ENCODE data around the gene SHISA6. TPM values are rescaled to one million over a fixed set of nuclear protein-coding genes. Genes with fewer than 3 reads are reported as not detected.

Gene SHISA6
- total RNA-seq, 1 experiment from 2014 or later, result 2.9 TPM

DNA sequence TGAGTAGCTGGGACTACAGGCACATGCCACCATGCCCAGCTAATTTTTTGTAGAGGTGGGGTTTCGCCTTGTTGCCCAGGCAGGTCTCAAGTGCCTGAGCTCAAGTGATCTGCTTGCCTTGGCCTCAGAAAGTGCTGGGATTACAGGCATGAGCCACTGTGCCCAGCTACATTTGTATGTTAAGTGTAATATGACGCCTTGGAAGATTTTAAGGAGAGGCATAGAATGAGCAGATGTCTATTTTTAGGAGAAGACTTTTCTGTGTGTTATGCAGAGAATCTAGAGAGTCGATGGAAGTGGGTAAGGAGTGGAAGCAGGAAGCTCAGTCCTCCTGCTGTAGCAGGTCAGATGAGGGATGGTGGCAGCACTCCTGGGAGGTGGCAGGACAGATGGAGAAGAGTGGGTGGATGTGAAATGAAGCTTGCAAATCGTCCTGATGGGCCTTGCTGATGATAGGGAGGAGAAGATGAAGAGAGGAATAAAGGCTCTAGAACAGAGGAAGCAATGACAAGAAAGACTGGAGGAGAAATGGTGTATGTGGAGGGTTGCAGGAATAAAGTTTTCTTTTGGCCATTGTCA, 125.3 kb downstream of the SHISA6 start:
- Mint-ChIP-seq H3K4me3 (no peak overlapping the region), H3K27me3 (ENCODE audit: low read depth) (no peaks in the 10 kb centered on the region), H3K4me1 (peaks cover 2% of the 10 kb centered on the region in 2 experiments; a peak in 2 of 4 replicates), H3K9me3 (peaks cover 0 to 2% of the 10 kb centered on the region in 2 experiments; a peak in 2 of 5 replicates), H3K36me3 (ENCODE audit: insufficient read depth in 1 of 3, low read depth in 3 of 3) (no peaks in the 10 kb centered on the region), H3K27ac (no peak overlapping the region)
- Histone ChIP-seq H3K4me1 (ENCODE audit: insufficient read depth, low read length) (no peaks in the 10 kb centered on the region; the same call in none of the 2 replicates), H3K14ac (ENCODE audit: insufficient read depth, low read length) (no peak overlapping the region), H3K27me3 (ENCODE audit: insufficient read depth, low read length) (no peaks in the 10 kb centered on the region), H4K8ac (replicated peaks; ENCODE audit: insufficient read length, low read depth, low read length) (no peak overlapping the region), H3K9me3 (ENCODE audit: control insufficient read depth, low read depth, low read length) (no peaks in the 10 kb centered on the region), H3K18ac (ENCODE audit: insufficient read length, low read depth, low read length) (no peak overlapping the region), H4K91ac (ENCODE audit: insufficient read length, low read depth, low read length) (no peak overlapping the region), H2BK20ac (ENCODE audit: low read depth, low read length, poor library complexity, severe bottlenecking) (no peak overlapping the region), H3K79me1 (ENCODE audit: insufficient read depth, low read depth, low read length, poor library complexity, severe bottlenecking) (no peaks in the 10 kb centered on the region), H3K27ac (ENCODE audit: insufficient read length, low read depth, low read length) (no peak overlapping the region), H2BK5ac (ENCODE audit: insufficient read length, low read length) (no peak overlapping the region), H2AK5ac (ENCODE audit: insufficient read length, low read length) (no peak overlapping the region), H2BK120ac (ENCODE audit: low read depth, low read length, poor library complexity, severe bottlenecking) (no peak overlapping the region), H3K4me2 (ENCODE audit: insufficient read depth, insufficient read length, low read length) (no peak overlapping the region), H2BK12ac (ENCODE audit: insufficient read length, low read depth, low read length) (no peak overlapping the region), H4K5ac (ENCODE audit: insufficient read length, low read depth, low read length) (no peak overlapping the region), H3T11ph (ENCODE audit: low read length) (no peak overlapping the region), H3K56ac (ENCODE audit: insufficient read length, low read depth, low read length) (no peak overlapping the region), H2AFZ (ENCODE audit: low read length) (no peak overlapping the region), H4K20me1 (ENCODE audit: control insufficient read depth, insufficient read depth, insufficient read length) (no peaks in the 10 kb centered on the region), H3K23ac (ENCODE audit: insufficient read length, low read depth, low read length) (no peak overlapping the region), H3K4ac (ENCODE audit: low read depth, low read length) (no peak overlapping the region), H3K23me2 (ENCODE audit: insufficient read length, low read depth, low read length, poor library complexity, severe bottlenecking) (no peaks in the 10 kb centered on the region), H3K79me2 (ENCODE audit: insufficient read depth, low read length) (no peaks in the 10 kb centered on the region), H3K9ac (ENCODE audit: extremely low read depth, insufficient read length, low read length) (no peak overlapping the region), H2BK15ac (ENCODE audit: low read depth, low read length) (no peak overlapping the region)
- TF ChIP-seq, protein P1, sequence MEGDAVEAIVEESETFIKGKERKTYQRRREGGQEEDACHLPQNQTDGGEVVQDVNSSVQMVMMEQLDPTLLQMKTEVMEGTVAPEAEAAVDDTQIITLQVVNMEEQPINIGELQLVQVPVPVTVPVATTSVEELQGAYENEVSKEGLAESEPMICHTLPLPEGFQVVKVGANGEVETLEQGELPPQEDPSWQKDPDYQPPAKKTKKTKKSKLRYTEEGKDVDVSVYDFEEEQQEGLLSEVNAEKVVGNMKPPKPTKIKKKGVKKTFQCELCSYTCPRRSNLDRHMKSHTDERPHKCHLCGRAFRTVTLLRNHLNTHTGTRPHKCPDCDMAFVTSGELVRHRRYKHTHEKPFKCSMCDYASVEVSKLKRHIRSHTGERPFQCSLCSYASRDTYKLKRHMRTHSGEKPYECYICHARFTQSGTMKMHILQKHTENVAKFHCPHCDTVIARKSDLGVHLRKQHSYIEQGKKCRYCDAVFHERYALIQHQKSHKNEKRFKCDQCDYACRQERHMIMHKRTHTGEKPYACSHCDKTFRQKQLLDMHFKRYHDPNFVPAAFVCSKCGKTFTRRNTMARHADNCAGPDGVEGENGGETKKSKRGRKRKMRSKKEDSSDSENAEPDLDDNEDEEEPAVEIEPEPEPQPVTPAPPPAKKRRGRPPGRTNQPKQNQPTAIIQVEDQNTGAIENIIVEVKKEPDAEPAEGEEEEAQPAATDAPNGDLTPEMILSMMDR (conservative IDR thresholded peaks at IDR 0.05), result no peak
- no peak for DNase-seq
- no CpG with 5 or more reads among the region's 4 CpGs for WGBS (ENCODE audit: extremely low coverage, insufficient read length, low lambda C conversion rate)
